Activated CD4-positive, CD25-positive, alpha-beta regulatory T cell treated with anti-CD3 and anti-CD28 coated beads, Interleukin-2, amount 50 U/mL, for 72 hours (primary cell): ENCODE data around the gene MSGN1.
"Not testable (repeated sequence)": the region's sequence is repeated elsewhere in the genome, so short reads cannot be mapped to it uniquely, and the experiment has no call there.

Experiments used
- DNase-seq: peaks from one replicate; pipeline ENCODE4 v3.0.0; 2021

MSGN1 gene

DNA sequence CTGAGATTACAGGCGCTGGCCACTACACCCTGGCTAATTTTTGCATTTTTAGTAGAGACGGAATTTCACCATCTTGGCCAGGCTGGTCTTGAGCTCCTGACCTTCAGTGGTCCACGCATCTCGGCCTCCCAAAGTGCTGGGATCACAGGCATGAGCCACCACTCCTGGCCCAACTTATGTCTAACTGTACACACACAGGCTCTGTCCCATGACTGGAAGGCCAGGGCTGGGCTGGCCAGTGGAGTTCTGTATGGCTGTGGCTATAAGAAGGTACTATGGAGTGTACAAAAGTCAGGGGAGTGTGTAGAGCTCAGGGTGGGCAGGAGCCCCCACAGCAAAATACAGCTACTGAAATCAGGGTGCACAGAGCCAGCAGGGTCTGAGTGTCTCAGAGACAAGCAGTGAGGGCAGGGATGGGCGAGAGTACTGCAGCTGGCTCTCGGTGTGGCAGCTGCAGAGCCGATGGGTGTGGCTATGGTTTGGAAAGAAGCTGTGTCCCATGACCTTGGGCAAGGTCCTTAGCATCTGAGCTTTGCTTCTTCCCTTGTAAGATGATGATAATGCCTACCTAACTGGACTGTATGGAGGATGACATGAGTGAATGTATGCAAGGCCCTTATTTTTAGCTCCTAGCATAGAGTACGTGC lies 10.4 kb upstream of the MSGN1 start:
- DNase-seq = no peak

DNA sequence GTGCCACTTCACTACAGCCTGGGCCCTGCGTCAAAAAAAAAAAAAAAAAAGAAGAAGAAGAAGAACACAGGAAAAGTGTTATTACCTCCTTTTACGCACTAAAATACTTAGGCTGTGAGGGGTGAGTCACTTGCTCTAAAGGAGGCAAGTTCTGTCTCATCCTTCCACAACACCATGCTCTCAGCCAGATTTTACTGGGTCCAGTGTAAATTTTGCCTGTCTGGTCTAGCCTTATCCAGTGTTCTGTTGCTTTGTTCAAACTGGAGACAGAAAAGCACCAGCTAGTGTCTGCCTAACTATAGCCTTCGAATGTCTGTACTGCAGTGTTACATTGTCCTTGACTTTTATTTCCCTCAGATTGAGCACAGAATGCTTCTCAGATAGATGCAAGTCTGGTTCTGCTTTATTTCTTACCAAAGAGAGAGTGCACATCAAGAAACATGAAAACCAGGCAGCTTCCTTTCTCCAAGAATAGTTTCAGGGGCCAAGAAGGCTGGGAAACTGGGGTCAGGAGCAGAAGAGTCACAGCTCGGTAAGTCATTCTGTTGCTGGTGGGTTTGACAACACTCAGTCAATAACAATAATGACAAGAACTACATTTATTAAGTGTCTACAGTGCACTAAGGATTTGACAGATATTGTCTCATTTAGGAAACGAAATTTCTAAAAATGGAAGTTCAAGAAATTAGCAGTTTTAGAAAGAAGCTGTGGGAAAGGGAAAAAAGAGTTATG lies 3.1 kb upstream of the MSGN1 start:
- DNase-seq = no peak

DNA sequence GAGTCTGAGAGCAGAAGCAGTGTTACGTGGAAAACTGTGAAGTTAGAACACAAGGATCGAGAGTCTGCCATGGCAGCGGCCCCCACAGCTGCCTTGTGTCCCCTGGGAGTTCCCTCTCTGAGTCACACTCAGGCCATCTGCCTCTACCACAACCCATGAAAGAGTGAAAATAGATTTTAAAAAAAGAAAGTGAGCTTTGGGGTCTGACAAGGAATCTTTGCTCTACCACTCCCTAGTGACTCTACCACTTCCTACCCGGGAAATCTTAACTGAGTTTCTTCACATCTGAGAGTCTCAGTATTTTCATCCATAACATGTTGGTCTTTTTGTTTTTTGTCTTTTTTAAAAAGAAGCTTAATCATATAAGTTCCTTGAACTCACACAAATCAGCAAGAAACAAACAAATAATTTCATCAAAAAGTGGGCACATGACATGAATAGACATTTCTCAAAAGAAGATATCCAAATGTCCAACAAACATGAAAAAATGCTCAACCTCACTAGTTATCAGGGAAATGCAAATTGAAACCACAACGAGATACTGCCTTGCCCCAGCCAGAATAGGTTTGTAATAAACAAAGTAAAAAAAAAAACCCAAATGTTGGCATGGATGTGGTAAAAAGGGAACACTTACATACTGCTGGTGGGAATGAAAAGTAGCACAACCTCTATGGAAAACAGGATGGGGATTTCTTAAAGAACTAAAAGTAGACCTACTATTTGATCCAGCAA lies 2.4 kb upstream of the MSGN1 start:
- no peak for DNase-seq

DNA sequence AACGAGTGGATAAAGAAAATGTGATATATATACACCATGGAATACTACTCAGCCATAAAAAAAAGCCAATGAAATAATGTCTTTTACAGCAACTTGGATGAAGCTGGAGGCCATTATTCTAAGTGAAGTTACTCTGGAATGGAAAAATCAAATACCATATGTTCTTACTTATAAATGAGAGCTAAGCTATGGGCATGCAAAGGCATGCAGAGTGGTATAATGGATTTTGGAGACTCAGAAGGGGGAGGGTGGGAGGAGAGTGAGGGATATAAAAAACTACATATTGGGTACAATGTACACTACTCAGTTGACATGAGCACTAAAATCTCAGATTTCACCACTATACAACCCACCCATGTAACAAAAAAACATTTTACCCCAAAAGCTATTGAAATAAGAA lies 1.7 kb upstream of the MSGN1 start:
- DNase-seq = no peak

DNA sequence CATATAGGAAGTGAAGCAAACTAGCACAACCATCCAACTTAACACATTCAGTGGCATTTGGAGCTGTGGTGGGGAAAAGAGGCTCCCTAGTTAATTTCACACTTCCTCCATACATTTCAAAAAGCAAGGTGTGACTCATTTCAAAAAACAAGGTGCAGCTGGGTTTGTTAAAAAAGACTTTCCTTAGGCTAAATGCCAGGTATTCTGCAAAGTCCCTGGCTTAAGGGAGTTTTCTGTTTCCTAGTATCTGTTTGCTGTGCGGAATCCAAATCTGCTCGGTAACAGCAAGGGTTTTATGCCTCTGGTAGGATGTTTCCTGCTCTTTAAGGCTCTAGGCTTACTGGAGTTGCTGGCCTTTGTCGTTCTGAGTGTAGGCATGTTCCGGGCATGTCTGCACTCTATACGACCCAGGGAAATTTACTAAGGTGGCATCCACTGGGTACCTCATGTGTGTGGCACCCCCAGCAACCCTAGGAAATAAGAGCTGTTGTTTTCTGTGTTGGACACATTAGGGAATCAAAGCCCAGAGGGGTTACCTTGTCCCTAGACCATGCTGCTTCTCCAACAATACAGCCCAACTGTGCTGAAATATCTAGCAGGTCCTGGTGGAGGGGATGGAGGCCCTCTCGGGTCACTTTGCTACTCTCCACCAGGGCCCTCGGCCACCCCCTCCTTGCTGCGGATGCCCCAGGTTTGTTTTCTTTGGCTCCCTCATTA lies 634 bp upstream of the MSGN1 start:
- no peak for DNase-seq

DNA sequence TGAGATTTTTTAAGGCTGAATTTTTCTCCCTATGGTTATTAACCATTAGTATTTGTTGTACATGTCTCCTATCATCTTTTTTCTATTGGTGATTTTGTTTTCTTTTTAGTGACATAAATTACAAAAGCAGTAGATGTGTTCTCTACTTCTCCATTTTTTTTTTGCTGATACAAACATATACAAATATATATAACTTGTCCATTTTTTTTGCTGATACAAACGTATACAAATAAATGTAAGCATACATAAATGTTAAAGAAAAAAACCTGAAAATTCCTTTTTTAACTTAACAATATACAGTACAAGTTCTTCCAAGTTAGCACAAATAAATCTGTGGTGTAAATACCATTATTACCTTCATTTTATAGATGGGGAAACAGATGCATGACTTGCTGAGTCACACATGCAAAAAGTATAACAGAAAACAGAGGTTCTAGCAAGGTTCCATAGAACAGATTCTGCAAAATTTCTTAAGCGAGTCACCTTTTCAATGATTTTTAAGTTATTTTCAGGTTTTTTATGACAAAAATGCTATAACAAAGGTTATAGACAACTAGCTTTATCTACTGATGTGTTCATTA lies 2.1 kb downstream of the MSGN1 start:
- DNase-seq = no peak

DNA sequence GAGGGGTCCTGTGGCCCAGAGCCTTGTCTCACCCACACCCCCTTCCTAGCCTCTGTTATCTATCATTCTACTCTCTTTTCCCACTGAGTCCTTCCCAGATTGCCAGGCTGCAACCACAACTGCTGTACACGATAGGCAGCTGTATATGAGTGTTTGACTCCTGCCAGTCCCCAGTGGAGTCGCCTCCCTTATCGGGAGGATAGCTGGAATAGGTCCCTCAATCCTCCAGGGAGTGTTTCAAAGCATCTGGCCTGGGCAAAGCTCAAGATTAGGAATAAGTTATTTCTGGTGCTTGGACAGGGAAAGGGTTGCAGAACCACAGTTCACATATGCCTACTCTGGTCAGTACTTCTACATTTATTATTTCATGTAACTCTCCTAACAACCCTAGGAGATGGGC lies 4.8 kb downstream of the MSGN1 start:
- no peak for DNase-seq

DNA sequence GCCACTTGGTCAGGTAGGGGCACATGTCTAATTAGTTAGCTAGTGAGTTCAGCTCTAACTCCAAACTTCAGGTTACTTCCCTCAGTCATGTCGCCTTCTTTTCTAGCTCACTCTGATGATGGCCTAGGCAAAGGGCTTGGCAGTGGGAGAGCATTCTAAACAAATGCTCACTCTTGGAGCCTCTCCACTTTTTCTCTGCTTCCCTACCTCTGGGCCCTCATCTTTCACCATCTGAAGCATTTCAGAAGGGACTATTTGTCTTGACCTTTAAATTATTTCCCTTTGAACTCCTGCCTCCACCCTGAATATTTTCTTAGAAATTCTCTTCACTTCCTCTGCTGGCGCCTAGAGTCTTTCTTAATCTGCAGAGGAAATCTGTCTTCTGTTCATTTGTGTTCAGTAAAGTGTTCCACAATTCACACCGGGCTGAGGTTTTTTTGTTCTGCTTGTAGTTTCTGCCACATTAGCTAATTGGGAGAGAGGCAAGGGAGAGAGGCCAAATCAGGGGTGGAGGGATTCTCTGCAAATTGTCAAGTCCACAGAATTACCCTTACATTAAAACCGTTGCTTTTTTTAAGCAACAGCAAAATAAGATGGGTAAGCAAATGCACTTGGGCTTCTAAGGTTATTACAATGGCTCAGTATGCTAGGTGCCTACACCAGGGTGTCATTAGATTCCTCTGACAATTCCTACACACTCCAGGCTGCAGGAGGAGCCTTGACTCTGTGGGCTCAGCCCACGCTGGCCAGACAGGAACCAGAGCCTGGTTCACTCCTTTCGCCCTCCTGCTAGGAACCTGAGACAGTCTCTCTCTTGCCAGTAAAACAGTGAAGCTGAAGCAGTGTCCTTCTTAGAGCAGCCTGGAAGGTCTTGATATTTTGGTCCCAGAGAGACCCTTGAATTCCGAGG lies 5.5 kb downstream of the MSGN1 start:
- no peak for DNase-seq

DNA sequence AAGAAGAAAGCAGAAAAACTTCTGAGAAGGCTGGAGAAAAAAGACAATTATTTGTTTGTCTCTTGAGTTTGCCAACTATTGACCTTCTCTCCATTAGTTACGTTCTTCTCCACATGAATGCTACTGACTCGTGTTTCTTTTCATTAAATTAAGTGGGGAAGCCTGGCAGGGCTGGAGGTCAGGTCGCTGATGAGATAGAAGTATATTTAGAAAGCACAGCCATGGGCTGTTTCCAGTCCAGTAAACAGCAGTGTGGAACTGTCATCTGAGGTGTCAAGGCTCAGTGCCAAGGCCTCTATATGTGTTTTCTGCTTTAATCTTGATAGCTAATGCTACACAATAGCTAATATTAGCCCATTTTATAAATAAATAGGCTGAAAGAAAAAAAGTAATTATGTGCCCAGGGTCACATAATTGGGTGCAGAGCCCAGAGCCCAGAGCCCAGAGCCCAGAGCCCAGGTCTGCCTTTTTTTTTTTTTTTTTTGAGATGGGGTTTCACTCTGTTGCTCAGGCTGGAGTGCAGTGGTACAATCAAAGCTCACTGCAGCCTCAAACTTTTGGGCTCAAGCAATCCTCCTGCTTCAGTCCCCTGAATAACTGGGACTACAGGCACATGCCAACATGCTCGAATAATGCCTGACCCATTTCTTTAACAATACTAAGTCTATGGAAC lies 6.3 kb downstream of the MSGN1 start:
- no peak for DNase-seq

DNA sequence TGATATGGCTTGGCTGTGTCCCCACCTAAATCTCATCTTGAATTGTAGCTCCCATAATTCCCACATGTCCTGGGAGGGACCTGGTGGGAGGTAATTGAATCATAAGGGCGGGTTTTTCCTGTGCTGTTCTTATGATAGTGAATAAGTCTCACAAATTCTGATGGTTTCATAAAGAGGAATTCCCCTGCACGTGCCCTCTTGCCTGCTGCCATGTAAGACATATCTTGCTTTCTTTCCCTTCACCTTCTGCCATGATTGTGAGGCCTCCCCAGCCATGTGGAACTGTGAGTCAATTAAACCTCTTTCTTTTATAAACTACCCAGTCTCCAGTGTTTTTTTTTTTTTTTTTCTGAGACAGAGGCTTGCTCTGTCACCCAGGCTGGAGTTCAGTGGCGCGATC lies 7.4 kb downstream of the MSGN1 start:
- not testable (repeated sequence) for DNase-seq

DNA sequence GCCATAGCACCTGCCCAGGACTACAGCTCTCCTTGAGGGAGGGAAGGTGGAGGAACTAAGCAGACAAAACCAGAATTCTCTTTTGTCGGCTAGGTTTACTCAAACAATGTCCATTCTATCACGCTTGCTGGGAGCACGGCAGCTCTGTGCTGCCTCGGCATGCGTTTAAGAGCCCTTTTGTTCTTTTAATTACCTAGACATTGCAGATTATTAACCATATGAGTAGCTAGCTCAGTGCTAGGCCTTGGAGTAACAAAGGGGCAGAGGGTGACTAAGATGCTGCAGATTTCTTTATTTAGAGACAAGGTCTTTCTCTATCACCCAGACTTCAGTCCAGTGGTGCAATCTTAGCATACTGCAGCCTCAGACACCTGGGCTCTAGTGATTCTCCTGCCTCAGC lies 11.1 kb downstream of the MSGN1 start:
- DNase-seq = no peak

DNA sequence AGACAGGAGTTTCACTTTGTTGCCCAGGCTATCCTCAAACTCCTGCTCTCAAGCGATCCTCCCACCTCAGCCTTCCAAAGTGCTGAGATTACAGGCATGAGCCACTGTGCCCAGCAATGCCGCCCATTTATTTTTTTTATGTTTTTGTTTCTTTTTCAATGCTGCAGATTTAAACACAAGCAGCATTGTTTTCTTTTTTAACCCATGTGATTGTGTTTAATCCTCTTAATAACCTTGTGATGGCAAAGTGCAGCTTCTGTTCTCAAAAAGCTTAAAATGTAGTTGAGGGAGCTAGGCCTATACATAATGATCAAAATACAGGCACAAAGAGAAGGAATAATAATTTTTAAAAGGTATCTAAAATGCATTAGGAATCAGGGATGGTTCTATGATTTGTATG lies 11.5 kb downstream of the MSGN1 start:
- DNase-seq = no peak

DNA sequence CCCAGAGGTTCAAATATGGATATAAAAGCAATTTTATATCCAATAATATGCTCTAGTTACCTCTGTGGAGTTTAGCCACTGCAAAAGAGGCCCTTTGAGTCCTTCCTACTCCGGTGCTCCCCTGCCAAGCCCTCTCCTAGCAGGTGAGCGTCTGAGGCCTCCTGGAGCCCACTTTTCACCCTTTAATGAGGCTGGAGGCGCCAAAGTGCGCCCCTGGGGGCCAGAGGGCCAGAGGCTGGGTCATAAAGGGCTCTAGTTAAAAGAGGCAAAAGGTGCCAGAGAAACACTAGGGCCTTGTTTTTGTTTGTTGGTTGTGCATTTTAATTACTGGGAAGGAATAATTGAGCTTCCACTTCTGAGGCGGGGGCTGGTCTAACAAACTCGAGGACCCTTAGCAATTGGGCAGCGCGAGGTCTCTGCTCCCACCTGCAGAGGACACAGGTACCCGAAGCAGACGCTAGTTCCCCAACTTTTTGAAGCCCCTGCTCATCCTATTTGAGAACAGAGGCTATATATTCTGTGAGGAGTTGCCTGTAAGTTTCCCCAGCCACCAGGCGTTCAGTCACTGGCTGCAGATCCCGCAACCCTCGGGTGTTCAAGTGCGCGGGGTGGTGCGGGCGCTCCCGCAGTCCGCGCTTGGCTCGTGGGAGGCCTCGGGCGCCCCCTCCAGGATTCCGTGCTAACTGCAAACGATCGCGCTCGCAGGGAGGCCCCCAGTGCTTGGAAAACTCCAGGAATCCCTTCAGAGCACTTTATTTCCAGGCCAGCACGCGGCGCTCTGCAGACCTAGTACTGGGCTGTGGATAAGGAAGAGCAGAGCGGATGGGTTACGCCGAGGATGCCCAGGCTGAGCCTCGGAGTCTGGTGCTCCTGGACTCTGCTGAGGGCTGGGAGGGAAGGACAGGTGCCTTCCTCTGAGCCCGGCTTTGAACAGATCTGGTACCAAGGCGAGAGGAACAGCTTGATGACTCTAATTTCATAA lies 14.1 kb downstream of the MSGN1 start:
- DNase-seq = peak; percentile 58

DNA sequence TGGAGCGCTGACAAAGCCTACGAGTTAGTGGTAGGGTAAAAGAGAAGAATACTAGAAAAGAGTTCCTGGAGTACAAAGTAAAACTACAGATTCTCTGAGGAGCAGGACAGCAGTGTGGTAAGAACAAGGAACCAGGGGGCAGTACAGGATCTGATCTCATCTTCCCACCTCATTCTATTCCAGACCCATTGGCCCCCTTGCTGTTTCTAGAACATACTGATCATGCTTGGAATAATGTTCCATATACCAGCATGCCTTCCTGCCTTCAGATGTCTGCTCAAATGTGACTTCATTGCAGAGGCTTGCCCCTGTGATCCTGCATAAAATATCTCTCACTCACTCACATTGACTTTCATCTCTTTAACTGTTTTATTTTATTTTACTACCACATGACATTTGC lies 19.3 kb downstream of the MSGN1 start:
- DNase-seq = no peak

DNA sequence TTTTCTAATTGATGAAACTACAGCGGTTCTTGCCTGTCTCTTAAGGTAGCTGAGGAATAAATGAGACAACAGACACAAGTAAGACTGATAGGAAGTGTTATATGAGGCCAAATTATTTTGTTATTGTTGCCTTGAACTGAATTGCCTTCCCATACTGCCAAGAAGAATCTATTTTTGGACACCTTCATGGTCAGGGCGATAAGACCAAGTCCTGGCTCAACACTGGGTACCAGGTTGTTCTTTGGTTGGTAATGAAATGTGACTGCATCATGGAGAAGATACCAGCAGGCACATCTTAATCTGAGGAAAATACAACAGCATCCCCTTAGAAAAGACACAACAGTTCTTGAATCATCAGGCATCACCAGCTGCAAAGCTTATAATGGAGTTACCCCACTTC lies 23.7 kb downstream of the MSGN1 start:
- DNase-seq = no peak

DNA sequence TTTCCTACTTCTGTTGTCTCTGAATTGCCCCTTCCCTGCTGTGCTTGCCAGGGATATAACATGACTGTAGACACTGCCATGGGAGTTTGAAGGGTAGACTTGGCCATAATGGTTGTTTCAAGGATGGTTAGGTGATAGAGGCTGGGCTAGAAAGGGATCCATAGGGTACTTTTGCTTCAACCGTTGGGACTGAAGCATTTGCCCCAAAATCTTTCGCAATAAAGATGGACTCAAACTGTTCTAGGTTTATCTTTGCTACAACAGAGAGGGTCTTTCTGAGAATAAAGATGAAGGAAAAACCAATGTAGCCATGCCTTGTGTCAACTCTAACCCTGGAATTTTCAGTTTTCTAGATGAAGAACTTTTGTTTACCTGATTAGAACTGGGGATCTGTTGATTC lies 27.2 kb downstream of the MSGN1 start:
- DNase-seq = no peak

DNA sequence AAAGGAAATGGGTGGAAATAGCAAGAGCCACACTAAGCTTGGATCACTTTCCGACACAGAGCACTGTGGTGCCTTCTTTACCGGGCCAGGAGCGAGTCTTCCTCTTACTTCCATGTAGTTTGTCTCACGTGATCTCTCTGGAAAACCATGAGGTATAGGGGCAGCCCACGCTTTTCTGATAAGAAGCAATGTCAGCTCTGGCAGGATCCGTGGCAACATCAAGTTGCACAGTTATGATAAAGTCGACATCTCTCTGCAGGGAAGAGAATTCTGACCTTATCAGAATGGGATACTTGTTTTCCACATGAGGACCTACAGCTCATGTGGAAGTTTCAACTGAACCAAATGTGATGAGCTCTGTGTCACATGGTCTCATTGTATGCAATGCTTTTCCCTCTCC lies 29.5 kb downstream of the MSGN1 start:
- no peak for DNase-seq

DNA sequence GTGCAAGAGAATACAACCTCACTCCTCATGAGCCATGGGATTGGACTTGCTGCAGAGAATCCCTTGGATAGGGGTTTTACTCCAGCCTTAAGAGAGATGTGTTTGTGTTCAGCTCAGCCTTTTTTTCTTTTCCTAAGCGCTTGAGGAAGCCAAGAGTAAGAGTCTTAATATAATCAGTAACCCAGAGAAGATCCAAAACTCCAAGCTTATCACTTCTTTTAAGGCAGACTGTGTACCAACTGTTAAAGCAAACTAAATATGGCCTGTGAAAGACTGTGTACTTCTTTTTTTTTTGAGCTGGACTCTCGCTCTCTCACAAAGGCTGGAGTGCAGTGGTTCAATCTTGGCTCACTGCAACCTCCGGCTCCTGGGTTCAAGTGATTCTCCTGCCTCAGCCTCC lies 30.4 kb downstream of the MSGN1 start:
- DNase-seq = no peak

DNA sequence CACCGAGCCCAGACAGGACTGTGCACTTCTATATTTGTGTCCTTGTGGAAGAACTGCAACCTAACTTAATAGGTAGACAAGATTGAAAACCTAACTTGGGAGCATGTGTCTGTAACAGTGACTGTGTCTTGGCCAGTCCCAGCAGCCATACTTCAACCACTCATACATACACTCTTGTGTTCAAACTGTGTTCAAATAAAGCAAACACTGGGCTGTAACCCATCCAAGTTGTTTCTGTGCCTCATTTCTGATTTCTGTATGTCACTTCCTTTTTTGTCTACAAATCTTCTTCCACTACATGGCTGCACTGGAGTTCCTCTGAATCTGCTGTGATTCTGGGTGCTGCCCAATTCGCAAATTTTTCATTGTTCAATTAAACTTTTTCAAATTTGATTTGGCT lies 31.0 kb downstream of the MSGN1 start:
- DNase-seq = no peak

DNA sequence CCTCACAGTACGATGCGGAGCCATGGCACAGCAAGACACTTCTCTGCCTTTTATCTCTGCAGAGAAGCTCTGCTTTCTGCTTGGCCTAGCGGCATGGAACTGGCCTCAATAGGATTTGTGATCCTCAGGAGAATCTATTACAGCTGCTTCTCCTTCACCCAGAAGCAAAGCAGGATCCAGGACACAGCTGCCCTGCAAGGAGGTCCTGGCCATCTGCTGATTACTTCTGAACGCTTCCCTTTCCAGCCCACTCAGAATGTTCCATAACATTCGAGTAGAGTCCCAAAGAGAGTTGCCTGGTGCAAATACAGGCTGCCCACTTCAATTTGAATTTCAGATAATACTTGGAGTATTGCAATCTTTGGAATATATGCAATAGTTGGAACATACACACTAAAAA lies 33.0 kb downstream of the MSGN1 start:
- no peak for DNase-seq
